DND-41 (cell line): ENCODE data around the gene ADORA3.

Source experiments
- ATAC-seq: fragments of 200-7000 bp; cut with Tn5 transposase; 3 replicates; pipeline ENCODE4 v1.9.1; 2021; ENCODE audit warnings: low read depth; ENCODE audit not compliant: insufficient read depth
- DNase-seq: peaks from one replicate; pipeline ENCODE4 v3.0.0-alpha.2; 2020
- H2AFZ ChIP-seq: 2 replicates; pipeline ENCODE4 v1.6.0; 2012; ENCODE audit warnings: low read depth, low read length
- H3K27ac ChIP-seq: 2 replicates; pipeline ENCODE4 v1.5.1; 2012; ENCODE audit warnings: low read length, inconsistent platforms
- H3K27me3 ChIP-seq: fragments of 200-600 bp; sonication (generic); 2 replicates; pipeline ENCODE4 v1.6.0; 2012; ENCODE audit warnings: low read length, mild to moderate bottlenecking, inconsistent platforms; ENCODE audit not compliant: insufficient read depth, poor library complexity
- H3K36me3 ChIP-seq: 2 replicates; pipeline ENCODE4 v1.5.1; 2012; ENCODE audit warnings: low read length, inconsistent platforms; ENCODE audit not compliant: insufficient read depth
- H3K4me1 ChIP-seq: 2 replicates; pipeline ENCODE4 v1.5.1; 2012; ENCODE audit warnings: mild to moderate bottlenecking, low read length; ENCODE audit not compliant: insufficient read depth
- H3K4me2 ChIP-seq: 2 replicates; pipeline ENCODE4 v1.6.0; 2012; ENCODE audit warnings: mild to moderate bottlenecking, moderate library complexity, low read length, inconsistent platforms; ENCODE audit not compliant: insufficient read depth
- H3K4me3 ChIP-seq, 2 experiments: fragments of 200-600 bp in 1 of 2; shearing (Covaris generic) in 1 of 2; 2 replicates each; pipeline ENCODE4 v1.5.1; 2012 to 2016; ENCODE audit warnings: inconsistent platforms in 2 of 2, low read length in 2 of 2, mild to moderate bottlenecking in 2 of 2, low read depth in 1 of 2, moderate library complexity in 1 of 2
- H3K79me2 ChIP-seq: 2 replicates; pipeline ENCODE4 v1.6.0; 2012; ENCODE audit warnings: low read length, inconsistent platforms; ENCODE audit not compliant: insufficient read depth
- H3K9ac ChIP-seq: 2 replicates; pipeline ENCODE4 v1.6.0; 2012; ENCODE audit warnings: low read depth, mild to moderate bottlenecking, inconsistent platforms, low read length, moderate library complexity
- H3K9me3 ChIP-seq: 2 replicates; pipeline ENCODE4 v1.5.1; 2012; ENCODE audit warnings: low read length, moderate library complexity, mild to moderate bottlenecking, inconsistent platforms; ENCODE audit not compliant: insufficient read depth, severe bottlenecking
- H4K20me1 ChIP-seq: 2 replicates; pipeline ENCODE4 v1.6.0; 2012; ENCODE audit warnings: low read length; ENCODE audit not compliant: insufficient read depth
- EZH2 ChIP-seq: IDR thresholded peaks from 3 replicates; pipeline ENCODE4 v1.6.1; 2012; ENCODE audit warnings: borderline replicate concordance, low read depth, mild to moderate bottlenecking, moderate library complexity, low read length, inconsistent platforms; ENCODE audit not compliant: severe bottlenecking
- TF ChIP-seq, protein P1 (sequence below): IDR thresholded peaks from 2 replicates; pipeline ENCODE4 v1.5.1; 2012; ENCODE audit warnings: borderline replicate concordance, low read length, moderate library complexity, mild to moderate bottlenecking; ENCODE audit not compliant: poor library complexity, severe bottlenecking; ENCODE audit errors: extremely low read depth

Gene ADORA3

DNA sequence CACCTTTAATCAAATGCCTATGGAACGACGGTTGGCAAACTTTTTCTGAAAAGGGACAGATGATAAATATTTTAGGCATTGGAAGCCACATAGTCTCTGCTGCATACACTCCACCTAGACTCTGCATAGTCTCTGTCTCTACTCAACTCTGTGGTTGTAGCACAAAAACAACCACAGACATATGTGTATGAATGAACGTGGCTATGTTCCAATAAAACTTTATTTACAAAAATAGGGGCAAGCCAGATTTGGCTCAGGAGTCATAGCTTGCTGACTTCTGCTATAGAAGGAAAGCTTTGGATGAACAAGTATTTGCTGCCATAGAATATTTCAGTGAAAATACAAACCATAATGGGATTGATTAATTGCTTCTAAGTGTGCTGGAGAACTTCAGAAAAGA lies 37.5 kb upstream of the ADORA3 start:
- ATAC-seq = no peak
- Histone ChIP-seq H2AFZ (no peak overlapping the region), H3K27ac (no peak overlapping the region)

DNA sequence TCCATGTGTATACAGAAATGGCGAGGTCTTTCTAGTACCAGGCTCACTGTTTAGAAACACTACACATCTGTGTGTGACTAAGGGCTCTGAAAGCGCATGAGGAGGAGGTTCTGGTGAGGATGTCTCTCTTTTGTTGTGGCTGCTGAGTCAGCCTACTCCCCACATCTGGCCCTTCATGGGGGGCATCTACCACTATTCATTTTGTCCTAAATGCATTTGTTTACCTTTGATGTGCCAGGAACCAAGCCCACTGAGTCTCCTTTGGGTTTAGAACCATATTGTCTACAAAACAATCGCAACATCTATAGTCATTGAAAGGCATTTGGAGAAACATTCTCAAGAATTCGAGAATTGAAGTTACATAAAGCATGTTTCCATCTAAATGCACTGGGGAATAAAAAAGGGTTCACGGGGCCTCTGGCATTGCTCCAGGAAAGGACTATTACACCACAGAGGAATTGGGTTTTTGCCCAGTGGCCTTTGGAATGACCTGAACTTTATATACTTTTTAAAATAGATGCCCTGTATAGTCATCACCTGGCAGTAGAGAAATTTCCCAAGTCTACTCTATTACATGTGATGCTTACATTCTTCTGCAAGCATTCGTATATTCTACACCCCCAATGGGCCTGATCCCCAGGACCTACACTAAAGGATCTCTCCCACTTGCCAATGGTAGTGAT lies 35.1 kb upstream of the ADORA3 start:
- H2AFZ ChIP-seq = no peak overlapping the region
- peaks cover 37% of the 10 kb centered on the region for H3K27me3 ChIP-seq
- no peak for DNase-seq
- ATAC-seq = peak; percentile 48; the same call in 1 of the 3 replicates
- H3K9ac ChIP-seq = no peak overlapping the region
- H3K36me3 ChIP-seq = no peaks in the 10 kb centered on the region
- no peak overlapping the region for H3K4me2 ChIP-seq
- no peaks in the 10 kb centered on the region for H4K20me1 ChIP-seq
- TF ChIP-seq EZH2 = no peak
- TF ChIP-seq, protein P1, sequence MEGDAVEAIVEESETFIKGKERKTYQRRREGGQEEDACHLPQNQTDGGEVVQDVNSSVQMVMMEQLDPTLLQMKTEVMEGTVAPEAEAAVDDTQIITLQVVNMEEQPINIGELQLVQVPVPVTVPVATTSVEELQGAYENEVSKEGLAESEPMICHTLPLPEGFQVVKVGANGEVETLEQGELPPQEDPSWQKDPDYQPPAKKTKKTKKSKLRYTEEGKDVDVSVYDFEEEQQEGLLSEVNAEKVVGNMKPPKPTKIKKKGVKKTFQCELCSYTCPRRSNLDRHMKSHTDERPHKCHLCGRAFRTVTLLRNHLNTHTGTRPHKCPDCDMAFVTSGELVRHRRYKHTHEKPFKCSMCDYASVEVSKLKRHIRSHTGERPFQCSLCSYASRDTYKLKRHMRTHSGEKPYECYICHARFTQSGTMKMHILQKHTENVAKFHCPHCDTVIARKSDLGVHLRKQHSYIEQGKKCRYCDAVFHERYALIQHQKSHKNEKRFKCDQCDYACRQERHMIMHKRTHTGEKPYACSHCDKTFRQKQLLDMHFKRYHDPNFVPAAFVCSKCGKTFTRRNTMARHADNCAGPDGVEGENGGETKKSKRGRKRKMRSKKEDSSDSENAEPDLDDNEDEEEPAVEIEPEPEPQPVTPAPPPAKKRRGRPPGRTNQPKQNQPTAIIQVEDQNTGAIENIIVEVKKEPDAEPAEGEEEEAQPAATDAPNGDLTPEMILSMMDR = no peak
- no peaks in the 10 kb centered on the region for H3K79me2 ChIP-seq
- no peak overlapping the region for H3K4me3 ChIP-seq
- H3K9me3 ChIP-seq = no peaks in the 10 kb centered on the region
- H3K4me1 ChIP-seq = no peaks in the 10 kb centered on the region
- no peak overlapping the region for H3K27ac ChIP-seq

More for the DNA sequence above, 37.5 kb upstream of the ADORA3 start:
- Histone ChIP-seq H3K36me3 (no peaks in the 10 kb centered on the region), H3K9ac (no peak overlapping the region), H3K27me3 (peaks cover 33% of the 10 kb centered on the region), H3K4me3 (no peak overlapping the region), H3K4me1 (no peaks in the 10 kb centered on the region), H3K79me2 (no peaks in the 10 kb centered on the region), H3K4me2 (no peak overlapping the region), H4K20me1 (no peaks in the 10 kb centered on the region), H3K9me3 (no peaks in the 10 kb centered on the region)
- TF ChIP-seq, protein P1 = no peak
- TF ChIP-seq EZH2 = no peak
- no peak for DNase-seq

DNA sequence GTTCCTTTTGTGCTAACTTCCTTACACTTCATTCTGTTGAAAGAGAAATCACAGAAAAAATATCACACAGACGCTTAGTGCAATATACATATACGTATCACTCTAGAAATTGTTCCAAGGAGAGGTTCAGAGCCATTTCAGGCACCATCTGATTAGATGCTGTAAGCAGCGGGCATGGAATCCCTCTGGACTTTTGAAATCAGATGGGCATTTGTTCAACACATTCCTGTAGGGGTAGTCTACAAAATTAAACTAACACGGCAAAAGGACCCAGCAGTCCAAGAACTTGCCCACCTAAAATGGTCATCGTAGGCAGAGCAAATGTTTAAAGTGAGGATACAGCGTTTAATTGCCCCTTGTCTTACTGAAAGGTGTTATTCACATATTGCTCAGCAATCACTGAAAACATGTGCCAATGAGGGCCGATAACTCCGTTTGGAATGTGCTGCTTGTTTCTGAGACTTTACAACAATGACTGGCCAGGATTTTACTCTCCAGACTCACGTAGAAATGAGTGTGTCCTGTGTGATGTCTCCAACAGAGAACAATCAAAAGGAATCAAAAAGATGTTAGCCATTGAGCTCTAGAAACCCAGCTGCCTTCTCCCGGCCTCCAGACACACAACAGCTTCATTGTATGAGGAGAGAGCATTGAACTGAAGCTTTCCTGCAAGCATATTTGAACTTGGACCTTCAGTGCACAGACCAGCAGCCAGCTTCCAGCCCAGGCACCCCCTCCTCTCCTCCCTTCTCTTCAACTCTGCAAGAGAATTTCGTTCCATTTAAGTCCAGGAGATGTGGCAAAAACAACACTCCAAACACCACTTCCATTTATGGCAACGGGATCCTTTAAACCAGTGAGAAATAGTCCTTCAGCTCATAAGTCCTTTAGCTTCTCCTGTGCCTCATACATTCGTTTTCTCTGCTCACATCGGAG lies 32.1 kb upstream of the ADORA3 start:
- Histone ChIP-seq H3K9me3 (no peaks in the 10 kb centered on the region), H3K4me1 (no peaks in the 10 kb centered on the region), H3K4me3 (no peak overlapping the region), H3K4me2 (no peak overlapping the region), H2AFZ (no peak overlapping the region), H3K9ac (no peak overlapping the region), H4K20me1 (no peaks in the 10 kb centered on the region), H3K79me2 (no peaks in the 10 kb centered on the region), H3K27ac (no peak overlapping the region), H3K27me3 (peaks cover 39% of the 10 kb centered on the region), H3K36me3 (no peaks in the 10 kb centered on the region)
- ATAC-seq (no peak), DNase-seq (no peak)
- TF ChIP-seq EZH2 = no peak
- TF ChIP-seq, protein P1 = no peak
